HEK293T (cell line): ENCODE data around the gene ALPG.
"Not testable (repeated sequence)": the region's sequence is repeated elsewhere in the genome, so short reads cannot be mapped to it uniquely, and the experiment has no call there.

Source experiments
- CTCF ChIA-PET: fragments of 350-600 bp; formaldehyde crosslinking; extraction: SDS; loops from one replicate; lab custom pipeline; 2021; ENCODE audit warnings: antibody characterized with exemption, inconsistent platforms; lab: Yijun Ruan, JAX
- POLR2A ChIA-PET: fragments of 350-600 bp; formaldehyde crosslinking; extraction: SDS; loops from one replicate; lab custom pipeline; 2020; ENCODE audit warnings: antibody characterized with exemption, inconsistent platforms; lab: Yijun Ruan, JAX
- DNase-seq: peaks from one replicate; pipeline ENCODE4 v3.0.0; 2012; ENCODE audit warnings: mixed read lengths; ENCODE audit errors: extremely low spot score
- ARNT ChIP-seq: fragments of 450-650 bp; IDR thresholded peaks from 2 replicates; pipeline ENCODE4 v1.6.1; 2017; ENCODE audit warnings: mild to moderate bottlenecking
- BHLHE40 ChIP-seq: fragments of 450-650 bp; IDR thresholded peaks from 2 replicates; pipeline ENCODE4 v1.6.1; 2016; ENCODE audit warnings: mild to moderate bottlenecking, moderate library complexity, borderline replicate concordance
- CTBP1 ChIP-seq: fragments of 450-650 bp; IDR thresholded peaks from 2 replicates; pipeline ENCODE4 v1.6.1; 2016; ENCODE audit warnings: borderline replicate concordance
- ELF4 ChIP-seq: fragments of 450-650 bp; IDR thresholded peaks from 2 replicates; pipeline ENCODE4 v1.6.1; 2017; ENCODE audit warnings: antibody characterized with exemption
- FOXA1 ChIP-seq: fragments of 450-650 bp; IDR thresholded peaks from 2 replicates; pipeline ENCODE4 v1.6.1; 2016; ENCODE audit warnings: mild to moderate bottlenecking
- FOXK2 ChIP-seq: fragments of 450-650 bp; IDR thresholded peaks from 2 replicates; pipeline ENCODE4 v1.6.1; 2016; ENCODE audit warnings: mild to moderate bottlenecking
- FOXM1 ChIP-seq: fragments of 450-650 bp; IDR thresholded peaks from 2 replicates; pipeline ENCODE4 v1.6.1; 2017; ENCODE audit warnings: mild to moderate bottlenecking, borderline replicate concordance
- HDGF ChIP-seq: fragments of 450-650 bp; IDR thresholded peaks from 2 replicates; pipeline ENCODE4 v1.6.1; 2017; ENCODE audit warnings: antibody characterized with exemption, borderline replicate concordance
- L3MBTL2 ChIP-seq: fragments of 450-650 bp; conservative IDR thresholded peaks from 2 replicates; pipeline ENCODE4 v1.6.1; 2016; ENCODE audit warnings: mild to moderate bottlenecking
- LEF1 ChIP-seq: fragments of 450-650 bp; IDR thresholded peaks from 2 replicates; pipeline ENCODE4 v1.6.1; 2017; ENCODE audit warnings: mild to moderate bottlenecking, borderline replicate concordance
- NFRKB ChIP-seq: fragments of 450-650 bp; IDR thresholded peaks from 2 replicates; pipeline ENCODE4 v1.6.1; 2016; ENCODE audit warnings: mild to moderate bottlenecking, moderate library complexity
- SP1 ChIP-seq: fragments of 450-650 bp; IDR thresholded peaks from 2 replicates; pipeline ENCODE4 v1.6.1; 2017
- SUZ12 ChIP-seq: fragments of 450-650 bp; IDR thresholded peaks from 2 replicates; pipeline ENCODE4 v1.6.1; 2016; ENCODE audit warnings: mild to moderate bottlenecking
- TARDBP ChIP-seq: fragments of 450-650 bp; IDR thresholded peaks from 2 replicates; pipeline ENCODE4 v1.6.1; 2016
- ZNF384 ChIP-seq: fragments of 450-650 bp; IDR thresholded peaks from 2 replicates; pipeline ENCODE4 v1.6.1; 2016
- TF ChIP-seq, protein P1 (sequence below): fragments of 450-650 bp; IDR thresholded peaks from 2 replicates; pipeline ENCODE4 v1.6.1; 2016

ALPG gene

DNA sequence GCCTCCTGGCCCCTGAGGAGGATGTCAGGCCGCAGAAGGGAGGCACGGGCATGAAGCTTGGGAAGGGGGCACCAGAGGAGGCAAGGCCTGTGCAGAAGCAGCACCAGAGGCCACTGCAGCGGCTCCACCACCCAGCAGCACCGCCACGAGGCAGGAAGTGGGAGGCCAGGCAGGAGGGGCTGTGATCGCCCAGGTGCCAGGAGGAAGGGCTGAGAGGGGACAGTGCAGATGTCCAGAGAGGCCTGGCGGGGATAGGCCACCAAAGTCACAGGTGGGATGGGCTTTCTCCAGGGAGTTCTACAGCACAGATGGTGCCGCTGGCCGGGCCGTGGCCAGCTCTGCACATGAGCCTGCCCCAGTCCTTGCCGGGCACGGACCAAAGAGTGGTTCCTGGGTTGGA is 43.3 kb downstream of the ALPG start:
- DNase-seq, result no peak
- ChIA-PET POLR2A (no interaction called here), CTCF (no interaction called here)
- TF ChIP-seq, protein P1, sequence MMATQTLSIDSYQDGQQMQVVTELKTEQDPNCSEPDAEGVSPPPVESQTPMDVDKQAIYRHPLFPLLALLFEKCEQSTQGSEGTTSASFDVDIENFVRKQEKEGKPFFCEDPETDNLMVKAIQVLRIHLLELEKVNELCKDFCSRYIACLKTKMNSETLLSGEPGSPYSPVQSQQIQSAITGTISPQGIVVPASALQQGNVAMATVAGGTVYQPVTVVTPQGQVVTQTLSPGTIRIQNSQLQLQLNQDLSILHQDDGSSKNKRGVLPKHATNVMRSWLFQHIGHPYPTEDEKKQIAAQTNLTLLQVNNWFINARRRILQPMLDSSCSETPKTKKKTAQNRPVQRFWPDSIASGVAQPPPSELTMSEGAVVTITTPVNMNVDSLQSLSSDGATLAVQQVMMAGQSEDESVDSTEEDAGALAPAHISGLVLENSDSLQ, result no peak
- TF ChIP-seq L3MBTL2 (no peak), CTBP1 (no peak), TARDBP (no peak), ELF4 (no peak)

GRCh38 chr2:232451645-232452044 is 45.0 kb downstream of the ALPG start:
- DNase-seq, POLR2A ChIA-PET: not testable (repeated sequence)
- CTCF ChIA-PET, result interaction anchor here (0.6 kb wide), 1 partner anchor 60 kb away, joined by 3 read pairs; no protein-coding TSS in a partner anchor

DNA sequence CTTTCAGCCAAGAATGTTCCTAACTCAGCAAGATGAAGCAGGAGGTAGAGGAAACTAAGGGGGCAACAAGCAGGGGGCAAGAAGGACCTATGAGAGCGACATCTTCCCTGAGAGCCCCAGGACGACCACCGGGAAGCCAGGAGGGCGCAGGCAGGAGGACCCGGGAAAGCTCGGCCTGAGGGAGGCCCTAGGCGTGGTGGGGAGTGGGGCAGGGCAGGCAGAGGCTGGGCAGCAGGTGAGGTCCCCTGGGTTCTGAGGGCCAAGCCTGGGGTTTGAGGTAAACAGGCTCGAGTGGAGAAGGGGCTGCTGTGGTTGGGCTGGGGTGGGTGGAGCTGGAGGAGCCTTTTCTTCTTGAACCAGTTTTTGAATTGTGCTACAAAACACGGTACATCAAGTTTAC is 48.0 kb downstream of the ALPG start:
- ChIA-PET CTCF (no interaction called here), POLR2A (no interaction called here)
- no peak for DNase-seq
- TF ChIP-seq LEF1, result no peak

DNA sequence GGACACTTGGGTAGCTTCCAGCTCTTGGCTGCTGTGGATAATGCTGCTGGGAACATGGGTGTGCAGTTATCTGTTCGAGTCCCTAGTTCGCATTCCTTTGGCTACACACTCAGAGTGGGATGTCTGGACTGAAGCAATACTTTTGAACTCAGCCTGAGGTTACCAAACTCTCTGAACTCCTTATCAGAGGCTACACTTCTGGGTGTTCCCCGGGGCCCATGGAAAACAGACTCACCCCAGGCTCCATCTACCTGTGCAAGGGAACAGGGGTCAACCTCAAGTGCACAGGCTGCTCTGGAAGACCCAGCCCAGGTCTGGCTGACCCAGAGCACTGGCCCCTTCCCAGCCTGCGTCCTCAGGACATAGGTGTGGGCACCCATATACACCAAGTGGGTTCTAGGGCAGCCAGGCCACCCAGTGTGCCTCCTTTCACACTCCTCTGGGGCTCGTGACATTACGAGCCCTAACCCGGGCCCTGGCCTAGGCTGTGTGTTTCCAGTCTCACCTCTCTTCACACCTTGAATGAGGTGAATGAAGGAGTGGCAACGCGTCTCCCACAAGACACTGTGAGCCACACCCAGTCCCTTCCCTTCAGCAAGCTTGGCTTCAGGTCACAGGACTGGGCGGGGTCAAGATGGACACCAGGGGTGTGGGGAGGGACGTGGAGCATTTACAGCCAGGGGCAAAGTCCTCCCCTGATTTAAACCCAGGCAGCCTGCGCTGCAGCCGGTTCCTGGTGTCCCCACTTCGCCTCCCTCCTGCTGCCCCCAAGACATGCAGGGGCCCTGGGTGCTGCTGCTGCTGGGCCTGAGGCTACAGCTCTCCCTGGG is 49.0 kb downstream of the ALPG start, which contains the start of gene ALPI:
ALPI (plus strand) TSS at position 728 of the 830 bp plus-strand sequence; CDS start at position 775, 47 bp downstream.
- TF ChIP-seq BHLHE40 (no peak), TARDBP (no peak), ELF4 (no peak), SUZ12 (no peak), ZNF384 (no peak), FOXA1 (no peak), FOXM1 (no peak), LEF1 (no peak), CTBP1 (no peak)
- no peak for DNase-seq
- ChIA-PET POLR2A (no interaction called here), CTCF (no interaction called here)

DNA sequence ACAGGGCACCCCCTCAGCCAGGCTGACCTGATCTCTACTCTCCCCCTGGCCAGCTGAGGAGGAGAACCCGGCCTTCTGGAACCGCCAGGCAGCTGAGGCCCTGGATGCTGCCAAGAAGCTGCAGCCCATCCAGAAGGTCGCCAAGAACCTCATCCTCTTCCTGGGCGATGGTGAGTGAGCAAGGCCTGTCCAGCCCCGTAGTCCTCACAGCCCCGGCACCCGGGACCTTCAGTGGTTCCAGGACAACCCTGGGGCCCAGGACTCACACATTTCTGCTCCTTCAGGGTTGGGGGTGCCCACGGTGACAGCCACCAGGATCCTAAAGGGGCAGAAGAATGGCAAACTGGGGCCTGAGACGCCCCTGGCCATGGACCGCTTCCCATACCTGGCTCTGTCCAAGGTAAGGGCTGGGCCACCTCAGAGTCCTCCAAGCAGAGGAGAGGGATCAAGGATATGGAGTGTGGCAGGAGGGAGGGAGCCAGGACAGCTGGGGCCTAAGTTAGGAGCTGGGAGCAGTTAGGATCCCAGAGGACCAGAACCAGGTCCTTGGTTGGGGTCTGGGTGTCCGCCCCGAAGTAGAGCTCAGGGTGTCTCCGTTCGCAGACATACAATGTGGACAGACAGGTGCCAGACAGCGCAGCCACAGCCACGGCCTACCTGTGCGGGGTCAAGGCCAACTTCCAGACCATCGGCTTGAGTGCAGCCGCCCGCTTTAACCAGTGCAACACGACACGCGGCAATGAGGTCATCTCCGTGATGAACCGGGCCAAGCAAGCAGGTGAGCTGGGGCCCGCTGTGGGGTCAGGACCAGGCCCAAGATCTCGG is 49.9 kb downstream of the ALPG start:
- TF ChIP-seq SP1, result no peak
- no peak for TF ChIP-seq ZNF384
- TF ChIP-seq LEF1, result no peak
- no peak for TF ChIP-seq ARNT
- no peak for TF ChIP-seq TARDBP
- TF ChIP-seq HDGF, result no peak
- no peak for TF ChIP-seq NFRKB
- TF ChIP-seq FOXM1, result no peak
- no peak for DNase-seq
- POLR2A ChIA-PET, result no interaction called here
- CTCF ChIA-PET, result interaction anchor here (0.6 kb wide), 1 partner anchor 197 kb away, joined by 6 read pairs; no protein-coding TSS in a partner anchor

DNA sequence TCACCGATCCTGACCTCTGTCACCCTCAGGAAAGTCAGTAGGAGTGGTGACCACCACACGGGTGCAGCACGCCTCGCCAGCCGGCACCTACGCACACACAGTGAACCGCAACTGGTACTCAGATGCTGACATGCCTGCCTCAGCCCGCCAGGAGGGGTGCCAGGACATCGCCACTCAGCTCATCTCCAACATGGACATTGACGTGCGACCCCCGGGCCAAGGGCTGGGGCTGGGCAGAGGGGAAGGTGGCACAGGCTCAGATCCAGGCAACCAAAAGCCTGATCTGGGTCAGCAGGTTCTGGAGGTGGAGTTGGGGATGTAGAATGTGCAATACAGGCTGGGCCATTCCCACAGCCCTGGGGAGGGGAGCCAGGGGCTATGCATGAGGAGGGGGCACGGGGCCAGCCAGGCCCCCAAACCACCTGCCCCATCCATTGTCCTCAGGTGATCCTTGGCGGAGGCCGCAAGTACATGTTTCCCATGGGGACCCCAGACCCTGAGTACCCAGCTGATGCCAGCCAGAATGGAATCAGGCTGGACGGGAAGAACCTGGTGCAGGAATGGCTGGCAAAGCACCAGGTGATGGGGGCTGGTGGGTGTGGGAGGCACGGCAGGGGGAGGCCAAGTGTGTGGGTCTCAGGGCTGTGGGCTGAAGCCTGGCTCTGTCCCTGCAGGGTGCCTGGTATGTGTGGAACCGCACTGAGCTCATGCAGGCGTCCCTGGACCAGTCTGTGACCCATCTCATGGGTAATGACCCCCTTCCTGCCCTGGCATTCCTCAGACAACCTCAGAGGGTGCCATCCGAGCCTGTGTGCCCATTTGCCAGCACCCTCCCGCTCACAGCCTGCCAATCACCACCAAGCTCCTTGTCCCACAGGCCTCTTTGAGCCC is 50.7 kb downstream of the ALPG start:
- POLR2A ChIA-PET, result no interaction called here
- TF ChIP-seq SP1 (no peak), L3MBTL2 (no peak), TARDBP (no peak), BHLHE40 (no peak), FOXM1 (no peak), ZNF384 (no peak), FOXA1 (no peak), FOXK2 (no peak), ELF4 (no peak), NFRKB (no peak), CTBP1 (no peak), ARNT (no peak), HDGF (no peak)
- TF ChIP-seq, protein P1, result no peak
- CTCF ChIA-PET, result no interaction called here
- DNase-seq, result no peak
